Mesothelial cell of epicardium (in vitro differentiated cells): Measurements from ENCODE around the gene RSRC1. TPM values are rescaled to one million over a fixed set of nuclear protein-coding genes. Genes with fewer than 3 reads are reported as not detected.
"Not testable (repeated sequence)": the region's sequence is repeated elsewhere in the genome, so short reads cannot be mapped to it uniquely, and the experiment has no call there.

Source experiments
- DNase-seq, 2 experiments: peaks; one replicate each; pipeline ENCODE4 v3.0.0; 2021; ENCODE audit warnings: low spot score in 2 of 2; ENCODE audit not compliant: unreplicated experiment in 2 of 2
- H3K27ac Mint-ChIP-seq: 2 replicates; pipeline ENCODE4 v1.8.0; 2021; ENCODE audit warnings: mixed read lengths
- H3K27me3 Mint-ChIP-seq: 2 replicates; pipeline ENCODE4 v1.8.0; 2021; ENCODE audit warnings: low read depth, mixed read lengths
- H3K36me3 Mint-ChIP-seq: 2 replicates; pipeline ENCODE4 v1.8.0; 2021; ENCODE audit warnings: mixed read lengths
- H3K4me1 Mint-ChIP-seq: 2 replicates; pipeline ENCODE4 v1.8.0; 2021; ENCODE audit warnings: mixed read lengths
- H3K4me3 Mint-ChIP-seq: 2 replicates; pipeline ENCODE4 v1.8.0; 2021; ENCODE audit warnings: mild to moderate bottlenecking, moderate library complexity, mixed read lengths
- H3K9me3 Mint-ChIP-seq: 2 replicates; pipeline ENCODE4 v1.8.0; 2021; ENCODE audit warnings: mixed read lengths
- CTCF ChIP-seq: fragments of 200-600 bp; sonication (generic); IDR thresholded peaks from one replicate; pipeline ENCODE4 v1.5.0; 2021; ENCODE audit warnings: antibody characterized with exemption; ENCODE audit not compliant: unreplicated experiment
- total RNA-seq: library from RNA; stranded (reverse); gene quantifications from 3 replicates; pipeline ENCODE4 v1.2.1, GENCODE V29; 2021

RSRC1 gene
- 33.1 to 35.0 TPM (median 34.9 TPM) in 3 replicates for total RNA-seq

DNA sequence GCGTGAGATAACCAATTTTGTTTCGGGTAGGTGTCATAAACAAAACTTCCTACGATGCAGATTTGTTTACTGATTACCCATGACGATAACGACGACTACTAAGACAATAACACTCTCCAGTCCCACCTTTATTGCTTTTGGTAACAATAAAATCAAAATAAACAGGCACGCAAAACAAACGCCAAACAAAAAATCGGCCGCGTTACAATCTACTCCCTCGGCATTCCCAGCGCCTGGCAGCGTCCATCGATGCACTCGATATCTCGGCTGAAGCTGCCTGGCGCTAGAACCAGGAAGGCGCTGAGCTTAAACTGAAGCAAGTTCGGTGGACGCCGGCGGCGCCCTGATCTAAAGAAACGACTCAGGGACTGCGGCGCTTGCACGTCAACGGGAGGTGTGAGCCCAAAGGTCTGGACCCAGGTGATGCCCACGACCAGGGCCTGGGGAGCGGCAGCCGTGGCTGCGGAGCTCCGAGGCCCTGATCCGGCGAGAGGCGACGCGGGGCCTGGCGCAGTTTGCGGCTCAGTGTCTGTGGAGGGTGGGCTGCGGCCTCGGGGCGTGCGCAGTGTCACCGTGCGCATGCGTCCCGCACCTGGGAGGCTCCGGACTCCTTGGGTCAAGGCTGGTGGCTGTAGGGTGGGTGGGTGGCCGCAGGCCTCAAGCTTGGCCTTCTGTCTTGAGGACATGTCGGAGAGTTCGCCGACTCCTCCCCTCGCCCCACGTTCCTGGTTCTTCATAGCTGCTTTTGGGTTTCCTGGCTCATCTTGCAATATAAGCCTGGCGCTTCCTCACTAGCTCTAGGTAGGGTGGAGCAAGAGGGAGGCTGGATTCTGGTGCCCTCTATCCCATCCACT is at the start of gene RSRC1:
TSS of gene RSRC1 (plus strand) at position 286 of the 854 bp plus-strand sequence. CDS start 12,016 bp downstream, outside the sequence.
- Mint-ChIP-seq H3K27me3 (peaks cover 48% of the 10 kb centered on the region), H3K4me1 (peaks cover 32% of the 10 kb centered on the region), H3K4me3 (peak within 1 kb of the TSS; percentile 87), H3K27ac (peak within 1 kb of the TSS; percentile 91), H3K9me3 (peaks cover 11% of the 10 kb centered on the region), H3K36me3 (peaks cover 8% of the 10 kb centered on the region)
- TF ChIP-seq CTCF: no peak
- peak; percentile 66 to 85 for DNase-seq

GRCh38 chr3:158065574-158065973 is 44.3 kb upstream of the RSRC1 start:
- not testable (repeated sequence) for H3K36me3 Mint-ChIP-seq, H3K9me3 Mint-ChIP-seq, H3K27ac Mint-ChIP-seq, DNase-seq, H3K4me1 Mint-ChIP-seq, H3K4me3 Mint-ChIP-seq
- peaks cover 50% of the 10 kb centered on the region for H3K27me3 Mint-ChIP-seq

- DNase-seq: no peak
- peaks cover 44% of the 10 kb centered on the region for H3K27me3 Mint-ChIP-seq
- H3K9me3 Mint-ChIP-seq: no peaks in the 10 kb centered on the region
- no peak for TF ChIP-seq CTCF
- no peaks in the 10 kb centered on the region for H3K36me3 Mint-ChIP-seq
- no peaks in the 10 kb centered on the region for H3K4me1 Mint-ChIP-seq
- no peak overlapping the region for H3K4me3 Mint-ChIP-seq
- H3K27ac Mint-ChIP-seq: no peak overlapping the region
Measured at GRCh38 chr3:158072790-158073189, 37.1 kb upstream of the RSRC1 start.

DNA sequence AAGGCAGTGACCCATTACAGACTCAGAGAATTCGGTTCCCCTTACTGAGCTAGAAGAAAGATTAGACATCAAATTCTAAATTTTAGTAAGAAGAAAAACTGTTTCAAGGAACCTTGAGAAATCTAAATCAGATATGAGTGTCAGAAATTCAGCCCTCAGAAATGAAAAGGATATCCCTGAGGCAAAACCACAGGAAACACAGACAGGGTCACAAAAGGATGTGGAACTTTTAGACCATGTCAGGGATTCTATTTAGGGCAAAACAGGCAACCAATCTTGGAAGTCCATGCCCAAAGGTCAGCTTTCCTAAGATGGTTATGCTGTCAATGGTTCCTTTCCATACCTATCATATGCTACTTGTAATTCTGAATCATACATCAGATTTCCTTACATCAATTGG is 35.3 kb upstream of the RSRC1 start:
- H3K9me3 Mint-ChIP-seq: no peaks in the 10 kb centered on the region
- no peak overlapping the region for H3K27ac Mint-ChIP-seq
- no peak for TF ChIP-seq CTCF

GRCh38 chr3:158079599-158079998 is 30.3 kb upstream of the RSRC1 start:
- no peaks in the 10 kb centered on the region for H3K4me1 Mint-ChIP-seq
- H3K9me3 Mint-ChIP-seq: no peaks in the 10 kb centered on the region
- no peaks in the 10 kb centered on the region for H3K36me3 Mint-ChIP-seq
- no peak overlapping the region for H3K27ac Mint-ChIP-seq
- DNase-seq: no peak
- H3K27me3 Mint-ChIP-seq: peaks cover 49% of the 10 kb centered on the region
- H3K4me3 Mint-ChIP-seq: no peak overlapping the region
- TF ChIP-seq CTCF: no peak

More for the DNA sequence above, 35.3 kb upstream of the RSRC1 start:
- Mint-ChIP-seq H3K4me3 (no peak overlapping the region), H3K4me1 (no peaks in the 10 kb centered on the region), H3K27me3 (peaks cover 41% of the 10 kb centered on the region), H3K36me3 (no peaks in the 10 kb centered on the region)
- DNase-seq: no peak

- H3K27ac Mint-ChIP-seq: no peak overlapping the region
- H3K4me1 Mint-ChIP-seq: no peaks in the 10 kb centered on the region
- TF ChIP-seq CTCF: no peak
- H3K36me3 Mint-ChIP-seq: no peaks in the 10 kb centered on the region
- peaks cover 69% of the 10 kb centered on the region for H3K27me3 Mint-ChIP-seq
- DNase-seq: no peak
- no peak overlapping the region for H3K4me3 Mint-ChIP-seq
- H3K9me3 Mint-ChIP-seq: no peaks in the 10 kb centered on the region
Measured at GRCh38 chr3:158084651-158085050, 25.2 kb upstream of the RSRC1 start.
